ENCODE results near the gene CIRBP.
"Not testable (repeated sequence)": the region's sequence is repeated elsewhere in the genome, so short reads cannot be mapped to it uniquely, and the experiment has no call there.

GRCh38 chr19:1246265-1247087 is 22.7 kb upstream of the CIRBP start:
- TF ChIP-seq CTCF (conservative IDR thresholded peaks at IDR 0.05; ENCODE audit: low read depth, low read length); EZH2 (IDR thresholded peaks at IDR 0.05; ENCODE audit: borderline replicate concordance, low read depth, low read length, poor library complexity, severe bottlenecking): not testable (repeated sequence)

Measured in A673 (cell line).